Bone marrow (tissue), 2 donors: ENCODE results near the gene INVS.
"Not testable (repeated sequence)": the region's sequence is repeated elsewhere in the genome, so short reads cannot be mapped to it uniquely, and the experiment has no call there.

ENCODE experiments used
- DNase-seq, 2 donors: peaks; one replicate each; lab custom pipeline; 2025; lab: John Stamatoyannopoulos, UW

The INVS gene

DNA sequence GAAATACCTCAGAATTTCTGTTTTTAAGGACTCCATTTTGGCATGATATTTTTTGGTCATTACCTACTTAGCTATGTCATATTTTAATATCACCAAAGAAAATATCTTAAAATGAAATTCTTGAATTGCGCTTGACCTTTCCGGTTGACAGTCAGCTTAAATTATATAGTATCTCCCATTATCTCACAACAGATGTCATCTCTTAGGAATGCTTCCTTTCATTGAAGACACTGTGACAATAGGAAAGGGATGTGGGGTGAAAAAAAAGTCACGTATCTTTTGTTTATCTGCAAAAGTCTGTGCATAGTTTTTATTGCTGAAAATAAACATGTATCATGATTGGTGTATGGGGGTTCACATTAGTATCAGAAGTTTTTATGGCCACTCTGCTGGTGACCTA lies 105.8 kb downstream of the INVS start:
- DNase-seq = no peak

DNA sequence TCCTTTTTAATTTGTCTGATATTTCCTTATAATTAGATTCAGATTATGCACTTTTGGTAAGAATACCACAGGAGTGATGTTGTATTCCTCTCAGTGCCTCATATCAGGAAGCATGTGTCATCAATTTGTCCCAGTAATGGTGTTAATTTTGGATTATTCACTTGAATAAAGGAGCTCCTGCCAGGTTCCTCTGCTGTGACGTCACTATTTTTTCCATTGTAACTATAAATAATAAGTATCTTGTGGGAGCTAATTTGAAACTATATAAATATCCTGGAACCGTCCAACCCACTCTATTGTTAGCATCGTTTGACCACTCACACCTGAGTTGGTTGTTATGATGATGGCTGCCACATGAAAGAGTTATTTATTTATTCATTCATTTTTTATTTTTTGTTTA lies 107.9 kb downstream of the INVS start:
- no peak for DNase-seq

DNA sequence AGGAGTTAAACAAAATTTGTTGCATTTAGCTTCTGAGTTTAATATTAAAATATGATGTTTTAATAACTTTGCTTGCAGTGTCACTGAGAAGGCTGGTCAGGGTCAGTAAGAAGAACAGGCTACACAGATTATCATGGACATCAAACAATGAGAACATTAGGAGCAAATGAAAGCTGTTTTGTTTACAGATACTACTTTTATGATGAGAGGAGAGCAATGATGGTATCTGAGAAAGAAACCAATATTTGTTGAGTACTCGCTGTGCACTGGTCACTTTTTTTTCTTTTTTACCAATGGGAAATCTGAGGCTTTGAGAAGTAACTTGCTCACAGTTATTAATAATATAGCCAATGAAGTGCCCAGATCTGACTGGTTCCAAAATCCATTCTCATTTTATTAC lies 109.6 kb downstream of the INVS start:
- DNase-seq = no peak

DNA sequence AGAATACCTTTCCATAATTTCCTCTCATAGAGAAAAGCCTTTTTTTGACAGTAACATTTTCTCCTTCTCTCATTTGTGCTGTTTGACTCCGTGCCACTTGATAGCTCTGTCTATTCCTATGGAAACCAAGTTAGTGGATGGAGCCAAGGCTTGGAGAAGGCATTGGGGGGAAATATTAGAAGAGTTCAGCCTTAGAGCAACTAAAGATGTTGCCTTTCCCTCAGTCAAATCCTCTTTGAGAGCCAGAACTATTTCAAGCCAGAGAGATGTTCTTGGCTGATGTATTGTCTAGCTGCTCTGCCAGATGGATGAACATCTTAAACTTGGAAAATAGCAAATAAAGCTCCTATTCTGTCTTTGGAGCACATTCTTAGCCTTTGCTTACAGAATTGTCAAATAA lies 112.4 kb downstream of the INVS start:
- DNase-seq = no peak

DNA sequence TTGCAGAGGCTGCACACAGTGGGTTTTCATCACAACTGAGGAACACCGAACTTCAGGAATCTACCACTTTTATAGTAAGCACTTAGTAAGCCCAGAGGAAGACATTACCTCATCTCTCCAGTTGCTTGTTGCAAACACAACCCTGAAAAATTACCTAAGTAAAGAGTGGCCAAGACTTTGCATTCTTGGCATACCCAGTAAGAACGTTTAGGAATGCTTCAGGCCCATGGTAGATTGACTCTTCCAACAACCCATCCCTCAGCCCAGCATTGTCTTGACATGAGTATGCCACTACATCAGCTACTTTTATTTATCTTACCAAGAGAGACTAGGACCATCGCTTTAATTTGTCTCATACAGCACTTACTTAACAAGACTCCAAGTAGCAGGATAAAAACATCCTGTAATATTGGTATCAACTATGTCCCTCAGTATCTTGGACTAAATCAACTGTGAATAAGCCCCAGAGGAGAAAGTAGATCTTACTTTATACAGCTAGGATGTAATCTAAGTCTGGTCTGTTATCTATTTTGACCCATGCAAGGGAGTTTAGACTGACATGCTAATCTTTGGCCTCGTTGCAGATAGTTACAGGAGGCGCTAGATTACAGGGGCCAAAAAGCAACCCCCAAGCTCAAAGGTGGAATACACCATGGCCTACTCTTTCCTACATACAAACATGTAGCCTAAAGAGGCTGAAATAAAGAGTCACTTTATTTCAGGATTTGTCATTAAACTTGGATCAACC lies 114.9 kb downstream of the INVS start:
- no peak for DNase-seq

DNA sequence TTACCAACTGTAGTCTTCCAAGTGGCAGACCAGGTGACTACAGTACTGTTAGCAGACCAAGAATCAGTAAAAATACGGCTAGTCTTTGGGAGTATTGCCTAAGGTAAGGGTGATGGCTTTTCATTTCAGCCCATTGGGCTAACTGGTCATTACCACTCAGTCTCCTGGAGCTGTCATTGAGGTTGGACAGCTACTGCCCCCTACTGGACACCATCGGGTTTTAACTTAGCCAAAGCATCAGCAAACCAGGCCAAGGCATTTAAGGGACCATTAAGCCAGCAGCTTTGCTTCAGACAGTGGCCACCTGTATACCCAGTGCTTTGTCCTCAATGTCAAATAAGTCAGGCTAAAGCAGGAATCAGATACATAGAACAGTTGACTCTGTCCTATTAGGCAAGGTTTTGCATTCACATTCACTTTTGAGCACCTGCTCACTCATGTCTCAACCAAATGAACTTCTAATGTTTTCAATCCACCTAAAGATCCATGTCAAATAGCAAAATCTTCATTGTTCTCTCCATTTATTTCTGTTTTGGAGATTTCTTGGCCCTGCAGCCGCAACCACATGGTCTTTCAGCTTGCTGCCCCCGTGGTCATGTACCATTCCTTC lies 117.2 kb downstream of the INVS start:
- DNase-seq = peak in 1 of 2 donors; percentile 21

DNA sequence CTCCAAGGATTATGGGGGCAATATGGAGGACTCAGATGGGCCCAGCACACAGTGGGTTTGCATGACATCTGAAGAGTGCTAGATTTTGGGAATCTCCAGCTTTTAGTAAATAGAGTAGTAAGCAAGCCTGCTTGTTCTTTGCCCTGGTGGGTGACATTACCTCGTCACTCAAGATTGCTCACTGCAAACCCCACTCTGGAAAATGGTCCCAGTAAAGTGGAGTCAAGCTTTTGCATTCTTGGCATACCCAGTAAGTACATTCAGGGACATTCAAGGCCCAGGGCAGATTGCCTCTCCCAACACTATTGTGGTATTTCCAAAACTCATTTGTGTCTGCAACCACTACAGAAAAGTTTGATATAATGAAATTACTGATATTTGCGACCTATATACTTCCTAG lies 118.5 kb downstream of the INVS start:
- no peak for DNase-seq

DNA sequence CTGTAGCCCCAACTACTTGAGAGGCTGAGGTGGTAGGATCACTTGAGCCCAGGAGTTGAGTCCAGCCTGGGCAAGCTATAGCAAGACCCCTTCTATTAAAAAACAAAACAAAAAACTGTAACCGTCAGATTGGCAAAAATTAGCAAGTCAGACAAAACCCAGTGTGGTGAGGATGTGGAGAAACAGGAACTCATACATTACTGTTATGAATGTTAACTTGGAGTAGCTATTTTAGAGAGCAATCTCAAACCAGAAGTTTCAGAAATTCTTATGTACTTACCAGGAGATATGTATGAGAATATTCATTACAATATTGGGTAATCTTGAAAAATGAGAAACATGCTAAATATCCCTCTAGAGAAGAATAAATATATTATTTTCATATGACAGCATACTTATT lies 120.3 kb downstream of the INVS start:
- peak in 1 of 2 donors; percentile 45 for DNase-seq

DNA sequence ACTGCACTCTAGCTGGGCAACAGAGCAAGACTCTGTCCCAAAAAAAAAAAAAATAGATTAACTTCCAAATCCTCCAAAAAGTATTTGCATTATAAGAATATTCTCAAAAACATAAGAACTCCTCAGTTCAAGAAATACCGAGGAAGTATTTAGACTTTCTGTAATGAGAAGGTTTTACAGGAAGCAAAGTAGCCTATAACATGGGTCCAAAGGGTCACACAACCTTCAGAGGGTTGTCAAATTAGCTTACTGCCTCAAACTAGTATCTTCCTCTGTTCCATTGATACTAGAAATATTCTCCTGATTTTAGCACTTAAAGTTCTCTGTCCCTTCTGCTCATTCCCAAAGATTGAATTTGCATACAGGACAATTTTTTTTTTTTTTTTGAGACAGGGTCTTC lies 121.9 kb downstream of the INVS start:
- no peak for DNase-seq

DNA sequence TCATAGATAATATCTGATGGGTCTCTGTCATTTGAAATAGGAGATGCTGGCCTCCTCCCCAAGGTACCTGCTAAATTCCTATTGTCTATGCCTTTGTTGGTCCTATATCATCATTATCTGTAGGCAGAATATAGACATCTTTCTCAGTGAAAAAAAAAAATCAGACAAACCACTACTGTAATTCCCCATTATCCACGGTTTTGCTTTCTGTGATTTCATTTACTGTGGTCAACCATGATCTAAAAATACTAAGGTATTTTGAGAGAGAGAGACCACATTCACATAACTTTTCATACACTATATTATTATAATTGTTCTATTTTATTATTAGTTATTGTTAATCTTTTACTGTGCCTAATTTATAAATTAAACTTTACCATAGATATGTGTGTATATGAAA lies 122.5 kb downstream of the INVS start:
- no peak for DNase-seq

DNA sequence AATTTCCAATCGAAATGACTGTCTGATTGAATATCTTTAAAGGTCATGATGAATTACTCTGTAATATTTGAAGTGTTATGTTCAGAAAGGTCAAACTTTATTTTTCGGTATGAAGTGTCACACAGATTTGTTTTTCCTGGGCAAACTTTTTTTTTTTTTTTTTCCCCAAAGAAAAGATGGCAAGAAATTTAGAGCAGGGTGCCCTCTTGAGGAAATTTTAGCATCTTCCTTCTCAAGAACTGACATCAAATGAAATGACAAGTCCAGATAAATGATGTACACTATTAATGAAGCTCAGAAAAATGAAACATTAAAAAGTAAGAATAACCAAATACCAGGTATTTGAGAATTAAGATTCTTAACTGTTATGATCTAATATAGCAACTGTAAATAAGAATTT lies 123.6 kb downstream of the INVS start:
- no peak for DNase-seq

DNA sequence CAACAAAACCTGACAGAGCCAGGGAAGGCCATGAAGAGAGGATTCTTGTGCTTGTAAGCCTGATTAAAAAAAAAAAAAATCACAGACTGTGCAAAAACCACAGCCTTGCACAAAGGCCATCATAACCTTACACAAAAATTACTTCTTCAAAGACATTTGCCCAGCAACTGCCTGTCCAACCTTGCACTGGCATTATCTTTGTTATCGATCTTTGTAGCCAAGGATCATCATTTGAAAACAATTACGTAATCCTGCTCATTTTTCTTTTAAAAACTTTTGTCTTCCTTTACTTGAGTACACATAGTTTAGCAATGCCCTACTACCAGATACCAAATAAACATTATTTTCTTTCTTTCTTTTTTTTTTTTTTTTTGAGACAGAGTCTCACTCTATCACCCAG lies 128.6 kb downstream of the INVS start:
- no peak for DNase-seq

DNA sequence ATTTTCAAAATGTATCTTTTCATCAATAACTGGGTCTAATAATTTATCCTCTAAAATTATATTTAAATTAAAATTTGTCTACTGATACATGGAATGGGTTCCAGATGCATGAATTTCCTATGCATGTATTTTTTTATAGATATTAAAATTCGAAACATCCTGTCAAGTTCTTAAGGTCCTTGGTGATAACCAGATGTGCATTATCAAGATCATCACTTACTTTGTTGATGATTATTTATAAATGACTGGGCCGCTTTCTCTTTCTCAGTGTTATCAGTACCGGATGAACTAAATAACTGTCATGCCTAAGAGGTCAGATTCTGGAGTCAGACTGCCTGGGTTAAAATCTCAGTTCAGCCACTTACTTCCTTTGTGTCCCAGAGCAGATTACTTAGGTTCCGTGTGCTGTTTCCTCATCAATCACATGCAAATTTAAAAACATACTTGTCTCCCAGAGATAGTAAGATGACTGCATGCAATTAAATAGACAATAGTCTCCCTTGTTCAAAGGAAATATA lies 129.4 kb downstream of the INVS start:
- DNase-seq = no peak

DNA sequence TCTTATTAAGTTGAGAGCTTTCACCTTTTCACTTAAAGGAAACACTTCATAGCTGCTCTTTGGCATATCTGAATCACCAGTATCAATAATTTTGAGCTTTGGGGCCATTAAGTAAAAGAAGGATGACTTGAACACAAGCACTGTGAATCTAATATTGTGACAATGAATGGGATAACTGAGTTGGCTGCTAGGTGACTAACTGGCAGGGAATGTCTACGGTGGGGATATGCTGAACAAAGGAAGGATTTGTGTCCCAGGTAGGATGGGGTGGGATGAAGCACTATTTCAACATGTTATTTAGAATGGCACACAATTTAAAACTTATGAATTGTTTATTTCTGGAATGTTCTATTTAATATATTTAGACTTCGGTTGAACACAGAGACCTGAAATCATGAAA lies 130.1 kb downstream of the INVS start:
- DNase-seq = no peak

DNA sequence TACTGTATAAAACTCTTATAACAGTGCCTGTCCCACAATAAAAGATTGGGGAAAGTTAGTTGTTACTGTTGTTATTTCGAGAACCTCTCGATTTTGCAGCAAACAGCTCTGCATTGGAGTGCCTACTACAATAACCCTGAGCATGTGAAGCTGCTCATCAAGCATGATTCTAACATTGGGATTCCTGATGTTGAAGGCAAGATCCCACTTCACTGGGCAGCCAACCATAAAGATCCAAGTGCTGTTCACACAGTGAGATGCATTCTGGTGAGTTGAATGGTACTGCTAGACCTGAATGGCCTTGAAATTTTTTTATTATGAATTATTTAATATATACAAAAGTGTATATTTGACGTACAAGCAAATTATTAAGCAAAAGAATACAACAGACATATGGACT lies 130.5 kb downstream of the INVS start:
- no peak for DNase-seq

DNA sequence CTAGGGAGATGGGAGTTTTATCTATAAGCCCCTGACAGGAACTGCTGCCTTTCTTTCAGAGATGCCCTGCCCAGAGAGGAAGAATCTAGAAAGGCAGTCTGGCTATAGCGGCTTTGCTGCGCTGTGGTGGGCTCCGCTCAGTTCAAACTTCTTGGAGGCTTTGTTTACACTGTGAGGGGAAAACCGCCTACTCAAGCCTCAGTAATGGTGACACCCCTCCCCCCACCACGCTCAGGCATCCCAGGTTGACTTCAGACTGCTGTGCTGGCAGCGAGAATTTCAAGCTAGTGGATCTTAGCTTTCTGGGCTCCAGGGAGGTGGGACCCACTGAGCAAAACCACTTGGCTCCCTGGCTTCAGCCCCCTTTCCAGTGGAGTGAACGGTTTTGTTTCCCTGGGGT lies 137.9 kb downstream of the INVS start:
- not testable (repeated sequence) for DNase-seq

DNA sequence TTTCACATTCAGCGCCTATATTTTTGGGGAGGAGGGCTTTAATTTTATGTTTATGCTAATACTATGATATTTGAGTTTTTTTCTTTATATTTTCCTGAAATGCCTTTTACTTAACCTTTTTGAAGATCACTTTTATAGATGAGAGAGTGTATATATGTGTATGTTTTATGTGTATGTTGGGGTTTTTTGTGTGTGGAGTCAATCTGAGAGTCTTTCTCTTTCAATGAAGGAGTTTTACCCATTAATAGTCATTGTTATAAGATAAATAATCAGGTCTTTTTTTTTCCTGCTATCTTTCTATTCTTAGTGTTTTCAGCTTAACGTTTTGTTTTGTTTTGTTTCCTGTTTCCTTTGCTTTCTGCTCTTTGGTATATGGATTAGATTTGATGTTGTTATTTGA lies 141.5 kb downstream of the INVS start:
- no peak for DNase-seq

DNA sequence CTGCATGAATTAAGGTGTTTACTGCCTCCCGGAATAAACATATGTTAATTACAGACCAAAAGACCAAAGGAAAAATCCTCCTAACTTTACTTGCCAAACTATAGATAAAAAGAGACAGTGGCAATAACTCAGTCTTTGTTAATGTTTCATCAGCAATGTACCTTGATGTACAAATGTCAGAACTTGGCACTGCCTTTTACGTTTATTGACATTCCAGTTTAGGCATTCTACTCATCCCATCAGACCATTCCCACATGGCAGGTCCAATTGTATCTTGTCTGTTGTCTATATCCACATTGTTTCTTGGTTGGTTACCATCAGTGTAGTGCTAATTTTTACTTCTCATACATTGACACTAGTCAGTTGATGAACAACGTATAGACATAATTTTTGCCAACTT lies 168.2 kb downstream of the INVS start:
- no peak for DNase-seq

DNA sequence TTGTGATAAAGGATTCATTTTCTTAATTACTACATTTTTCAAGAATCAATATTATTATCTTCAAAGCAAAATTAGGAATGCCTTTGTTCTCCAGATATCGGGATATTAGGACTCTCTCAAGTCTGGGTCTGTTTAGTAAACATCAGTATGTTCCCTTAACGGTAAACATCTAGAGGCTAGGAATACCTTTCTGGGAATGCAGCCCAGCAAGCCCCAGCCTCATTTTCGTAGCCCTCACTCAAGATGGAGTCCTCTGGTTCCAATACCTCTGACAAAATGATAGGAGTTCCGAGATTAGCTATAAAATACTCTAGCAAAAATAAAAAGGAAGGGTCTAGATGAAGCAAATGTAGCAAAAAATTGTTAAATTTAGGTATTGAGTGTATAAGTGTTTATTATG lies 169.2 kb downstream of the INVS start:
- no peak for DNase-seq

DNA sequence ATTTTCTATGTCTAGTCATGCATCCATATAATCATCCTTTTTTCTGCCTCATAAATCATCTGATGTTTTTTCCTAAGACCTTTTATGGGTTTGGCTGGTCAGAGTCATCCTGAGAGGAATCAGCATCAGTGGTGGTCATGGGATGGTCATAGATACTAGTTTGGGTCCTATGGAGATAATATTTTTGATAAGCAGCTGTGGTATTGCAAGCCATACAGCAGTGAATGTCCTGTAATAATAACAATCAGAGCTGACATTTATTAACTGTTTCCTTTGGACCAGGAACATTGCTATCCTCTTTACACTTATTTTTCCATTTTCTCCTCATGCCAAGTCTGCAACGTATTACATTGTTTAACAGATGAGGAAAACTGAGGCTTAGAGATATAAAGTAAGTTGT lies 170.6 kb downstream of the INVS start:
- no peak for DNase-seq

DNA sequence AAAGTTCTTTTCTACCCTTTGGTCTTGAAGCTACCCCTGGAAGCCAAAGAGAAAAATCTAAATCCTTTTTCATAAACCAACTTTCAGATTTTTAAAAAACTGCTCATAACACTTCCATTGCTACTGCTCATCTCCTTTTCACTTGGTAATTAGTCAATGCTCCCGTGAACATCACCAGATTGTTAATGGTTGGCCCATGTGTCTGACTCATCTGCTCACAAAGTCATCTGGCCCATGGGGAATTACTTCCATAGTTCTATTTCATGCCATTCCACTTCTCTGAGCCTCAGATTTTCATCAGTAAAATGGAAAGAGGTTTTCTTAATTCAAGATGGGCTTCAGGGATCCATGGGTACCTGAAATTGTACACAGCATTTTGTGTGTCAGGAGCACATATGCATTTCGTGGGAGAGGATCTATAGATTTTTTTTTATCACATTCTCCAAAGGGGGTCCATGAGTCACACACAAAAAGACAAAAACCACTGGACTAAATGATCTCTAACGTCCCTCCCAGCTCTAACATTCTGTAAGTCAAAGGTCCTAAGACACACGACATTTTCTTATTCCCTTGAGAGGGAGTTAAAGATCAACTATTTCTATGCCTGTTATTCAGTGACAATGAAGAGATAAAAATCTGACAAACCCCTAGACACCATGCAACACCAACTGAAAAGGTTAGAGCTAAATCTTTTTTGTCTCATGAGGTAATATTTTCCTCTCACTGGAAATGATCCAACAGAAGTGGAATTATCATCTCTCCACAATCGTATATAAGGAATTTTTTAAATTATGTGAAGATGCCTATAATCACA lies 178.3 kb downstream of the INVS start:
- DNase-seq = no peak

DNA sequence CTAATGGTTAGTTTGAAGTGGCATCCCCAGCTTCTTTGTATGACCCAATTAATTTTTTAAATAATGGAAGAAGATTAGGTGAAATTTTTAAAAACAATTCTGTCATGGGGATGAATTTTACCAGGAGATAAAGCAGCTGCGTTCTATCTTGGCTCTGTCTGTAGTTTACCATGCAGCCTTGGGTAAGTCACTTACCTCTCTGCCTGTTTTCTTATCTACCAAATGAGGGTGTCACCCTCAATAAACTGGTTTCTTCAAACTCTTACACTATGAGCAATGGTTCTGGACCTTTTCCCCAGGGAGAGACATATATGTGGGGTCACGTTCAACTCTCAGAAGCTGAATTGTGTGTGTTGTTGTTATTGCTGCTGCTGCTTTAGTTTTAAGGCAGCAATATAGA lies 182.0 kb downstream of the INVS start:
- DNase-seq = no peak
